Tibial nerve (tissue), 4 donors: Measurements from ENCODE around the gene STAM. TPM values are rescaled to one million over a fixed set of nuclear protein-coding genes. Genes with fewer than 3 reads are reported as not detected.
A peak's percentile ranks its signal among the peaks of the same experiment; 100 is the strongest.

Experiments
- DNase-seq, 2 donors: peaks; one replicate each; pipeline ENCODE4 v3.0.0-alpha.2; 2019; ENCODE audit warnings: low spot score in 2 of 2
- H3K27ac ChIP-seq, 4 donors: fragments of 200-600 bp; sonication (generic) in 3 of 4; one replicate each; pipeline ENCODE4 v1.5.1; 2017 to 2019; ENCODE audit warnings: mild to moderate bottlenecking in 1 of 4
- H3K27me3 ChIP-seq, 2 donors: fragments of 200-600 bp; sonication (generic) in 1 of 2; one replicate each; pipeline versions ENCODE4 v1.5.1 to v1.6.0; 2017 to 2019
- H3K36me3 ChIP-seq, 3 donors: fragments of 200-600 bp; sonication (generic); one replicate each; pipeline ENCODE4 v1.5.1; 2018 to 2019
- H3K4me1 ChIP-seq, 4 donors: fragments of 200-600 bp; sonication (generic) in 3 of 4; one replicate each; pipeline ENCODE4 v1.5.1; 2017 to 2019
- H3K4me3 ChIP-seq, 4 donors: fragments of 200-600 bp; sonication (generic) in 3 of 4; one replicate each; pipeline ENCODE4 v1.5.1; 2017 to 2019; ENCODE audit warnings: mild to moderate bottlenecking in 1 of 4, moderate library complexity in 1 of 4
- H3K9me3 ChIP-seq, 4 donors: fragments of 200-600 bp; sonication (generic) in 3 of 4; one replicate each; pipeline ENCODE4 v1.5.1; 2017 to 2019
- CTCF ChIP-seq, 5 experiments: fragments of 200-600 bp in 3 of 5; fragments of 450-650 bp in 2 of 5; sonication (generic) in 3 of 5; IDR thresholded peaks; one replicate each; pipeline ENCODE4 v1.5.1; 2016 to 2019; ENCODE audit warnings: antibody characterized with exemption in 5 of 5, mild to moderate bottlenecking in 3 of 5, moderate library complexity in 2 of 5
- EP300 ChIP-seq, 2 donors: sonication (generic); formaldehyde crosslinking; IDR thresholded peaks; one replicate each; pipeline ENCODE4 v1.6.1; 2017; ENCODE audit warnings: antibody characterized with exemption in 2 of 2, mild to moderate bottlenecking in 1 of 2
- POLR2A ChIP-seq, 2 donors: fragments of 450-650 bp; IDR thresholded peaks; one replicate each; pipeline ENCODE4 v1.6.1; 2017; ENCODE audit warnings: antibody characterized with exemption in 2 of 2, mild to moderate bottlenecking in 2 of 2, moderate library complexity in 2 of 2
- WGBS, 2 donors: methylation state at CpG; one replicate each; pipeline ENCODE4 v1.1.5; 2018; 5-methylcytosine and 5-hydroxymethylcytosine counted together
- total RNA-seq, 4 donors: library from RNA; depleted of rRNA; stranded (reverse); fragments of >200 nt; gene quantifications; one replicate each; pipeline ENCODE4 v1.1.0, GENCODE V29; 2016

The STAM gene
- total RNA-seq, 4 donors from 2014 or later = 17.3 to 28.2 (median 25.1) TPM

GRCh38 chr10:17657103-17657500 lies 13.2 kb downstream of the STAM start:
- H3K27ac ChIP-seq = no peak overlapping the region
- whole genome bisulfite sequencing, 2 donors = 68 to 79% methylated on average over 1 of the region's 1 CpG
- TF ChIP-seq POLR2A (IDR thresholded peaks at IDR 0.05) (no peak), EP300 (IDR thresholded peaks at IDR 0.05) (no peak)
- no peak for DNase-seq
- H3K27me3 ChIP-seq = no peaks in the 10 kb centered on the region
- H3K36me3 ChIP-seq = peaks cover 0 to 21% (median 0%) of the 10 kb centered on the region in 3 donors
- no peak overlapping the region for H3K4me3 ChIP-seq
- H3K9me3 ChIP-seq = peaks cover 0 to 7% (median 0%) of the 10 kb centered on the region in 4 donors
- H3K4me1 ChIP-seq = peaks cover 0 to 25% (median 3%) of the 10 kb centered on the region in 4 donors

- H3K4me3 ChIP-seq = no peak overlapping the region
- H3K27ac ChIP-seq = no peak overlapping the region
- no peaks in the 10 kb centered on the region for H3K27me3 ChIP-seq
- peaks cover 0 to 13% (median 0%) of the 10 kb centered on the region in 4 donors for H3K4me1 ChIP-seq
- WGBS, 2 donors = 88 to 91% methylated on average over 4 of the region's 4 CpGs
- DNase-seq = no peak
- peaks cover 0 to 18% (median 0%) of the 10 kb centered on the region in 3 donors for H3K36me3 ChIP-seq
- peaks cover 0 to 7% (median 0%) of the 10 kb centered on the region in 4 donors for H3K9me3 ChIP-seq
- TF ChIP-seq EP300 (IDR thresholded peaks at IDR 0.05) = no peak
- TF ChIP-seq POLR2A (IDR thresholded peaks at IDR 0.05) = no peak
Observed at GRCh38 chr10:17659365-17659764, 15.4 kb downstream of the STAM start.

GRCh38 chr10:17660921-17661320 lies 17.0 kb downstream of the STAM start:
- no peak overlapping the region for H3K27ac ChIP-seq
- peaks cover 0 to 12% (median 2%) of the 10 kb centered on the region in 4 donors for H3K4me1 ChIP-seq
- H3K4me3 ChIP-seq = no peak overlapping the region
- peaks cover 0 to 7% (median 0%) of the 10 kb centered on the region in 4 donors for H3K9me3 ChIP-seq
- TF ChIP-seq CTCF (IDR thresholded peaks at IDR 0.05) = no peak
- no peaks in the 10 kb centered on the region for H3K27me3 ChIP-seq
- no peak for DNase-seq
- H3K36me3 ChIP-seq = peaks cover 0 to 18% (median 0%) of the 10 kb centered on the region in 3 donors

GRCh38 chr10:17661510-17661909 lies 17.6 kb downstream of the STAM start:
- no peak for TF ChIP-seq POLR2A (IDR thresholded peaks at IDR 0.05)
- TF ChIP-seq EP300 (IDR thresholded peaks at IDR 0.05) = no peak
- TF ChIP-seq CTCF (IDR thresholded peaks at IDR 0.05) = no peak
- H3K27me3 ChIP-seq = no peaks in the 10 kb centered on the region
- H3K36me3 ChIP-seq = peaks cover 0 to 18% (median 0%) of the 10 kb centered on the region in 3 donors
- 92 to 94% methylated on average over 3 of the region's 3 CpGs for WGBS, 2 donors
- no peak overlapping the region for H3K4me3 ChIP-seq
- peaks cover 0 to 7% (median 0%) of the 10 kb centered on the region in 4 donors for H3K9me3 ChIP-seq
- peaks cover 0 to 12% (median 2%) of the 10 kb centered on the region in 4 donors for H3K4me1 ChIP-seq
- H3K27ac ChIP-seq = no peak overlapping the region
- DNase-seq = no peak

GRCh38 chr10:17662193-17663138 lies 18.5 kb downstream of the STAM start:
- H3K27me3 ChIP-seq = no peaks in the 10 kb centered on the region
- peaks cover 0 to 7% (median 0%) of the 10 kb centered on the region in 4 donors for H3K9me3 ChIP-seq
- WGBS, 2 donors = 83 to 90% methylated on average over 2 of the region's 2 CpGs
- no peak for DNase-seq
- no peak overlapping the region for H3K4me3 ChIP-seq
- peak overlapping the region in 1 of 4 donors; percentile 1 for H3K27ac ChIP-seq
- TF ChIP-seq POLR2A (IDR thresholded peaks at IDR 0.05) (no peak), CTCF (IDR thresholded peaks at IDR 0.05) (no peak), EP300 (IDR thresholded peaks at IDR 0.05) (no peak)
- peaks cover 0 to 18% (median 0%) of the 10 kb centered on the region in 3 donors for H3K36me3 ChIP-seq
- peaks cover 0 to 12% (median 2%) of the 10 kb centered on the region in 4 donors for H3K4me1 ChIP-seq

- Histone ChIP-seq H3K27ac (peak overlapping the region in 2 of 4 donors; percentile 22 to 93), H3K4me1 (peaks cover 0 to 12% (median 2%) of the 10 kb centered on the region in 4 donors)
- WGBS, 2 donors = 82 to 88% methylated on average over 1 of the region's 1 CpG
Observed at GRCh38 chr10:17663450-17663849, 19.5 kb downstream of the STAM start.

More at GRCh38 chr10:17663450-17663849, 19.5 kb downstream of the STAM start:
- Histone ChIP-seq H3K9me3 (no peaks in the 10 kb centered on the region), H3K36me3 (peaks cover 0 to 18% (median 0%) of the 10 kb centered on the region in 3 donors), H3K27me3 (no peaks in the 10 kb centered on the region), H3K4me3 (no peak overlapping the region)
- no peak for DNase-seq
- TF ChIP-seq POLR2A (IDR thresholded peaks at IDR 0.05) (no peak), EP300 (IDR thresholded peaks at IDR 0.05) (no peak), CTCF (IDR thresholded peaks at IDR 0.05) (no peak)
